ENCODE data around the gene TLL1.

TLL1 gene

DNA sequence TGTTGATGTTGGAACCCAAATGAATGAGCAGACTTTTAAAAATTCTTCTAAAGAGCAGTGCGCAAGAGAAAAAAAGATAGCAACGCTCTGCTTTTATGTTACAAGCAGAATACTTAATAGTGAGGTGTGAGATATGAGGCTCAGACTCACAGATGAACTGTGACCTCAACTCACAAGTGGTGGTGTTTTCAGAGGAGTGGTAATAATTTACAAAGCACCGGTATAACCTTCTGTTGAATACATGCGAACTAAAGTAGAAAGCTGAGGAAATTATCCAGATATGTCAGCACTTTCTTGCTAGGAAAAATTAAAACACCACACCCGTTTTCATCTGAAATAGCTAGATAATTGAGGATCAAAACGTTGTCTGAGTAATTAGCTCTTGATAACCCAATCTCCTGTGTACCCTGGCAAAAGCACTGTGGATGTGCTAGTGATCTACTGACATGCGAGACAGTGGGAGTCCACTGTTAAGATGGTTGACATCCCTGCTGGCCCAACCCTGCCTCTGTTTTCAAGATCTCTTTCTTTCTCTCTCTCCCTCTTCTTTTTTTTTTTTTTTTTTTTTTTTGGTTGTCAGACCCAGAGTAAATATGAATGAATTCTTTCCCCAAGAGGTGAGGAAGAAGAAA, 6.9 kb upstream of the TLL1 start:
- Mint-ChIP-seq H3K9me3 (no peaks in the 10 kb centered on the region), H3K4me1 (no peaks in the 10 kb centered on the region), H3K4me3 (no peak overlapping the region), H3K27me3 (no peaks in the 10 kb centered on the region), H3K27ac (ENCODE audit: low read depth) (no peak overlapping the region), H3K36me3 (ENCODE audit: insufficient read depth) (no peaks in the 10 kb centered on the region)
- DNase-seq (ENCODE audit: low spot score in 2 of 2) (no peak), ATAC-seq (replicated peaks; ENCODE audit: extremely low read depth, poor library complexity, severe bottlenecking) (no peak)

DNA sequence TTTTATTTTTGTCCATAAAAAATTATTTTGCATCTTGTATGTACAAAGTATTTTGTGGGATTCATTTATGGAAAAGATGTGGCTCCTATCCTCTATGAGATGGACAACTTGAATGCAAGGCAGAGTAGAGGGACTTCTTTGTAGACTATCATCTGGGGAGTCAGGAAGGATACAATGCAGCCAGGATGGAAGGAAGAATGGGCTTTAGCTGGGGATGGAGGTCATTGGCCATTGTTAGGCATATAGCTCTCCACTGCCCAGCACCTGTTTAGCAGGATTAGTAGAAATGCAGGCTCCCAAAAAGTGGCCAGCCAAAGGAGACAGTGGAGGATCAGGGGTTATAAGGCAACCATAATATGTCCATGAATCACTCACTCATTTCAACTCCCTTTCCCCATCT, 5.1 kb upstream of the TLL1 start:
- Mint-ChIP-seq H3K27me3 (peaks cover 10% of the 10 kb centered on the region), H3K4me1 (no peaks in the 10 kb centered on the region), H3K27ac (ENCODE audit: low read depth) (no peak overlapping the region), H3K9me3 (no peaks in the 10 kb centered on the region), H3K4me3 (no peak overlapping the region), H3K36me3 (ENCODE audit: insufficient read depth) (no peaks in the 10 kb centered on the region)
- ATAC-seq (replicated peaks; ENCODE audit: extremely low read depth, poor library complexity, severe bottlenecking) (no peak), DNase-seq (ENCODE audit: low spot score in 2 of 2) (no peak)

DNA sequence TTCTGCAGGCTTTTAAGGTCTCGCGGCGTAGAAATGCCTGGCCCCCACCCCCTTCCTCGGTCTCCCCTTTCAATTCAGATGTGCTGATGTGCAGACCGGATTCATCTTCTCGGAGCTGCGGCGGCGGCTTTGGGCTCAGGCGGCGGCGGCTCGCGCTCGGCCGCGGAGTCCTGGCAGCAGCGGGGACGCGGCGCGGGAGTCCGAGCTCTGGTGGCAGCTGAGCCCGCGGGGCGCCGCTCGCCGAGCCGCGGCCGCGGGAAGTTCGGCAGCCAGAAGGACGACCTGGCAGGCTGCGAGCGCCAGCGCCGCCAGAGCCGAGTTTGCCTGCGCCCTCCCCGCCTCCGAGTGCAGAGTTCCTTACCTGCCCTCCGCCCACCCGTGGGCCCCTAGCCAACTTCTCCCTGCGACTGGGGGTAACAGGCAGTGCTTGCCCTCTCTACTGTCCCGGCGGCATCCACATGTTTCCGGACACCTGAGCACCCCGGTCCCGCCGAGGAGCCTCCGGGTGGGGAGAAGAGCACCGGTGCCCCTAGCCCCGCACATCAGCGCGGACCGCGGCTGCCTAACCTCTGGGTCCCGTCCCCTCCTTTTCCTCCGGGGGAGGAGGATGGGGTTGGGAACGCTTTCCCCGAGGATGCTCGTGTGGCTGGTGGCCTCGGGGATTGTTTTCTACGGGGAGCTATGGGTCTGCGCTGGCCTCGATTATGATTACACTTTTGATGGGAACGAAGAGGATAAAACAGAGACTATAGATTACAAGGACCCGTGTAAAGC, 448 bp downstream of the TLL1 start:
- Mint-ChIP-seq H3K27me3 (peaks cover 36% of the 10 kb centered on the region), H3K4me1 (no peaks in the 10 kb centered on the region), H3K4me3 (no peak overlapping the region), H3K9me3 (no peaks in the 10 kb centered on the region), H3K27ac (ENCODE audit: low read depth) (no peak overlapping the region), H3K36me3 (ENCODE audit: insufficient read depth) (no peaks in the 10 kb centered on the region)
- no peak for DNase-seq (ENCODE audit: low spot score in 2 of 2)
- ATAC-seq (replicated peaks; ENCODE audit: extremely low read depth, poor library complexity, severe bottlenecking) = peak; percentile 24

- H3K4me3 Mint-ChIP-seq = peak overlapping the region; percentile 40
- DNase-seq (ENCODE audit: low spot score in 2 of 2) = no peak
- peaks cover 36% of the 10 kb centered on the region for H3K27me3 Mint-ChIP-seq
- H3K9me3 Mint-ChIP-seq = no peaks in the 10 kb centered on the region
- no peak overlapping the region for H3K27ac Mint-ChIP-seq (ENCODE audit: low read depth)
- H3K36me3 Mint-ChIP-seq (ENCODE audit: insufficient read depth) = no peaks in the 10 kb centered on the region
- ATAC-seq (replicated peaks; ENCODE audit: extremely low read depth, poor library complexity, severe bottlenecking) = no peak
- H3K4me1 Mint-ChIP-seq = no peaks in the 10 kb centered on the region
Observed at GRCh38 chr4:165874072-165874790, 1.2 kb downstream of the TLL1 start.

GRCh38 chr4:165874791-165875371, 1.8 kb downstream of the TLL1 start:
- ATAC-seq (replicated peaks; ENCODE audit: extremely low read depth, poor library complexity, severe bottlenecking) (no peak), DNase-seq (ENCODE audit: low spot score in 2 of 2) (no peak)
- no peak overlapping the region for H3K27ac Mint-ChIP-seq (ENCODE audit: low read depth)
- no peaks in the 10 kb centered on the region for H3K4me1 Mint-ChIP-seq
- no peaks in the 10 kb centered on the region for H3K36me3 Mint-ChIP-seq (ENCODE audit: insufficient read depth)
- H3K9me3 Mint-ChIP-seq = no peaks in the 10 kb centered on the region
- no peak overlapping the region for H3K4me3 Mint-ChIP-seq
- H3K27me3 Mint-ChIP-seq = peaks cover 36% of the 10 kb centered on the region

- H3K4me1 Mint-ChIP-seq = no peaks in the 10 kb centered on the region
- H3K4me3 Mint-ChIP-seq = no peak overlapping the region
- peaks cover 36% of the 10 kb centered on the region for H3K27me3 Mint-ChIP-seq
- ATAC-seq (replicated peaks; ENCODE audit: extremely low read depth, poor library complexity, severe bottlenecking) (no peak), DNase-seq (ENCODE audit: low spot score in 2 of 2) (no peak)
- no peaks in the 10 kb centered on the region for H3K36me3 Mint-ChIP-seq (ENCODE audit: insufficient read depth)
- no peak overlapping the region for H3K27ac Mint-ChIP-seq (ENCODE audit: low read depth)
- no peaks in the 10 kb centered on the region for H3K9me3 Mint-ChIP-seq
Observed at GRCh38 chr4:165875446-165875845, 2.4 kb downstream of the TLL1 start.

DNA sequence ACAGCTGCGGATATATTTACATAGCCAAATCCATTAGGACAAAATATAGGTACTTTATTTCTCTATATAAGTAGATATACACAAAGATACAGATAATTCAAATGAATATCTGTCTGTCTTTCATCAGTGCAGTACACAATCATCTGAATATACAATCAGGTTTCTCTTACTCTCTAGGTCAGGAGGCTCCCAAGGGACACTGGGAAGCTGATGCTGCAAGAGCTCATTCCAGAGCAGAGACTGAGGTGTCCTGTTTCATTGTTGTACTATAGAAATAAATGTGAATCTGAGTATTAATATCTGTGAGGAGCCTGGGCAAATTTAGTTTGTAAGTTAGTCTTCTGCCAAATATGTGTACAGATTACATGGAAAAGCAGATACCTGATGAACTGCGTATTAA, 4.2 kb downstream of the TLL1 start:
- no peaks in the 10 kb centered on the region for H3K4me1 Mint-ChIP-seq
- ATAC-seq (replicated peaks; ENCODE audit: extremely low read depth, poor library complexity, severe bottlenecking) (no peak), DNase-seq (ENCODE audit: low spot score in 2 of 2) (no peak)
- no peaks in the 10 kb centered on the region for H3K36me3 Mint-ChIP-seq (ENCODE audit: insufficient read depth)
- H3K4me3 Mint-ChIP-seq = no peak overlapping the region
- peaks cover 33% of the 10 kb centered on the region for H3K27me3 Mint-ChIP-seq
- H3K9me3 Mint-ChIP-seq = peaks cover 10% of the 10 kb centered on the region
- H3K27ac Mint-ChIP-seq (ENCODE audit: low read depth) = no peak overlapping the region

GRCh38 chr4:165879641-165880040, 6.6 kb downstream of the TLL1 start:
- peaks cover 13% of the 10 kb centered on the region for H3K27me3 Mint-ChIP-seq
- H3K4me1 Mint-ChIP-seq = no peaks in the 10 kb centered on the region
- DNase-seq (ENCODE audit: low spot score in 2 of 2) = no peak
- no peak overlapping the region for H3K27ac Mint-ChIP-seq (ENCODE audit: low read depth)
- H3K9me3 Mint-ChIP-seq = peaks cover 10% of the 10 kb centered on the region
- ATAC-seq (replicated peaks; ENCODE audit: extremely low read depth, poor library complexity, severe bottlenecking) = no peak
- no peak overlapping the region for H3K4me3 Mint-ChIP-seq
- no peaks in the 10 kb centered on the region for H3K36me3 Mint-ChIP-seq (ENCODE audit: insufficient read depth)

DNA sequence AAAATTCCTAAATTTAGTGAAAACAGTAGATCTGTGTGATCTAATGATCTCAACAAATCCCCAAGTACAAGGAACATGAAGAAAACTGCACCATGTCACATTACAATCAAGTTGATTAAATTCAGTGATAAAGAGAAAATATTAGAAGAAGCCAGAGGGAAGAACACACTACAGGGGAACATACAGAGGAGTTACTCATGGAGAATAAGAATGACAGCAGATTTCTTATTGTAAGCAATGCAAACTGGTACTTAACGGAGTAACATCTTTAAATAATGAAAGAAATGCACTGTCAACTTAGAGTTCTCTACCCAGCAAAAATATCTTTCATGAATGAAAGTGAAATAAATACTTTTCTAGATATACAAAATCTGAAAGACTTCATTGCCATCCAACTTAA, 21.1 kb downstream of the TLL1 start:
- ATAC-seq (replicated peaks; ENCODE audit: extremely low read depth, poor library complexity, severe bottlenecking) = no peak
- peaks cover 14% of the 10 kb centered on the region for H3K9me3 Mint-ChIP-seq

GRCh38 chr4:165905405-165906027, 32.5 kb downstream of the TLL1 start:
- no peak for ATAC-seq (replicated peaks; ENCODE audit: extremely low read depth, poor library complexity, severe bottlenecking)
- no peak for DNase-seq (ENCODE audit: low spot score in 2 of 2)
- no peak overlapping the region for H3K4me3 Mint-ChIP-seq

More for the DNA sequence above, 21.1 kb downstream of the TLL1 start:
- Mint-ChIP-seq H3K4me1 (no peaks in the 10 kb centered on the region), H3K36me3 (ENCODE audit: insufficient read depth) (no peaks in the 10 kb centered on the region), H3K4me3 (no peak overlapping the region), H3K27me3 (no peaks in the 10 kb centered on the region), H3K27ac (ENCODE audit: low read depth) (no peak overlapping the region)
- DNase-seq (ENCODE audit: low spot score in 2 of 2) = no peak

DNA sequence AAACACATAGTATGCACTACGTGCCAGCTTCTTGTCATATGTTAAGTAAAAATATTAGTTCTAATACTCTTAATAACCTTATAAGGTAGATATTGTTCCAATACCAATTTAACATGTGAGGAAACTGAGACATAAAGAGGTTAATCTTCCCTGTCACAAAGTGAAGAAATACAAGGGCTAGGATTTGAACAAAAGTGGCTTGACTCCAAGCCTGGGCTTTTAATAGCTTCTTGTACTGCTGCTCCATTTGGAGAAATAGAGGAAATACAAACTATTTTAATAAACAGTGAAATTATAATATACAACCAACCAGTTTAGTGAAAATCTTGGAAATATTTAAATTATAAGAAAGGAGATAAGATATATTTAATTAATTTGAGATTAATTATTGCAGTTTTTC, 33.2 kb downstream of the TLL1 start:
- Mint-ChIP-seq H3K27me3 (no peaks in the 10 kb centered on the region), H3K4me1 (no peaks in the 10 kb centered on the region)

More at GRCh38 chr4:165905405-165906027, 32.5 kb downstream of the TLL1 start:
- Mint-ChIP-seq H3K36me3 (ENCODE audit: insufficient read depth) (no peaks in the 10 kb centered on the region), H3K27ac (ENCODE audit: low read depth) (no peak overlapping the region), H3K4me1 (no peaks in the 10 kb centered on the region), H3K9me3 (peaks cover 16% of the 10 kb centered on the region), H3K27me3 (no peaks in the 10 kb centered on the region)

DNA sequence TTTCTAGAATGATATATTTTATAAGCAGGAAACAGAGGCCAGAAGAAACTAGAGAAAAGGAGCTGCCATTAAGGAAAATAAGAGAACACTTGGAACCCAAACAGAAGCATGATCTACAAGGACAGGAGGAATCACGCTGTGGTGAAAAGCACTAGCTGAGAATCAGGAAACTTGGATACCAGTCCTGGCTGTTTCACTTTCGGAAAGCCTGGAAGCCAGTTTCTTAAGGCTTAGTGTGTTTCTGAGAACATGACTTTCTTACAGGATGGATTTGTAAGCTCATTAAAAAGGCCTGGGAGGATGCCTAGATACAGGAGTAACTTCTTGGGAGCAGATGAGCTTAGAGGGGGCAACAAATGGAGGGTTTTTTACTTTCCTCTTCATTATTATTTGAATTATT, 36.9 kb downstream of the TLL1 start:
- no peak overlapping the region for H3K27ac Mint-ChIP-seq (ENCODE audit: low read depth)
- peaks cover 5% of the 10 kb centered on the region for H3K9me3 Mint-ChIP-seq
- no peak for ATAC-seq (replicated peaks; ENCODE audit: extremely low read depth, poor library complexity, severe bottlenecking)
- no peaks in the 10 kb centered on the region for H3K36me3 Mint-ChIP-seq (ENCODE audit: insufficient read depth)
- H3K27me3 Mint-ChIP-seq = no peaks in the 10 kb centered on the region
- DNase-seq (ENCODE audit: low spot score in 2 of 2) = no peak
- H3K4me1 Mint-ChIP-seq = no peaks in the 10 kb centered on the region
- no peak overlapping the region for H3K4me3 Mint-ChIP-seq

More for the DNA sequence above, 33.2 kb downstream of the TLL1 start:
- DNase-seq (ENCODE audit: low spot score in 2 of 2) (no peak), ATAC-seq (replicated peaks; ENCODE audit: extremely low read depth, poor library complexity, severe bottlenecking) (no peak)
- H3K9me3 Mint-ChIP-seq = peaks cover 10% of the 10 kb centered on the region
- H3K27ac Mint-ChIP-seq (ENCODE audit: low read depth) = no peak overlapping the region
- H3K4me3 Mint-ChIP-seq = no peak overlapping the region
- no peaks in the 10 kb centered on the region for H3K36me3 Mint-ChIP-seq (ENCODE audit: insufficient read depth)

Data from central memory CD8-positive, alpha-beta T cell (primary cell).